ENCODE measurements around the gene LRWD1. TPM values are rescaled to one million over a fixed set of nuclear protein-coding genes. Genes with fewer than 3 reads are reported as not detected.

The LRWD1 gene
- total and polyA plus RNA-seq, 9 of the 15 experiments (the other 6 are each of a cell fraction or from before 2014, with no cell fraction given), result 0.61 to 66.0 (median 33.2) TPM

DNA sequence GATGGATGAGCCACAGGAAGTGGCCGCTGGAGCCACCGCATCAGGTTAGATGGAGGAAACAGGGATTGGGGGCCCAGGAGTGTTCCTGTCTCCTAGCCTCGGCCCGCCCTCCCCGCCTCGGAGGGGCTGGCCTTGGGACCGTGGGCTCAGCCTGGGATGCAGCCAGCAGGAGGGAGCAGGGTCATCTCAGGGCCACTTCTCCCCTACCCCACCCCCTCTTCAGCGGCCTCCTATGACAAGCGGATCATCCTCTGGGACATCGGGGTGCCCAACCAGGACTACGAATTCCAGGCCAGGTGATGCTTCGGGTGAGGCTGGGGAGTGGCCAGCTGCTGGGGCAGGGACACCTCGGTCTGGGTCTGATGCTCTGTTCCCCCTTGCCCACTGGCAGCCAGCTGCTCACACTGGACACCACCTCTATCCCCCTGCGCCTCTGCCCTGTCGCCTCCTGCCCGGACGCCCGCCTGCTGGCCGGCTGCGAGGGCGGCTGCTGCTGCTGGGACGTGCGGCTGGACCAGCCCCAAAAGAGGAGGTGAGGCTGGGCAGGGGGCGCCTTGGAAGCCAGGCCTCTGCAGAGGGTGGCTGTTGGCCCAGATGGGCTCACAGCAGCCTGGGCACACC lies 4.7 kb downstream of the LRWD1 start:
- no peaks in the 10 kb centered on the region for H3K27me3 ChIP-seq (ENCODE audit: control insufficient read depth in 2 of 2, insufficient read depth in 2 of 2, low read length in 2 of 2)
- peaks cover 3% of the 10 kb centered on the region; the same call in 1 of the 2 replicates for H4K20me1 ChIP-seq (replicated peaks; ENCODE audit: control insufficient read depth, insufficient read depth, low read length)
- POLR2A ChIA-PET, result no interaction called here
- H3K79me2 ChIP-seq (ENCODE audit: control insufficient read depth, insufficient read depth, low read length), result peaks cover 16% of the 10 kb centered on the region
- intact Hi-C loops (cut with micrococcal nuclease), result no loop called here
- no peaks in the 10 kb centered on the region for H3K9me3 ChIP-seq (replicated peaks; ENCODE audit: control insufficient read depth, insufficient read depth, low read depth, low read length)
- H3K4me2 ChIP-seq (ENCODE audit: insufficient read depth, low read length), result no peak overlapping the region
- ATAC-seq (no peak), FAIRE-seq (no peak), DNase-seq (ENCODE audit: extremely low read depth in 1 of 4, low spot score in 3 of 4) (no peak)
- WGBS (ENCODE audit: insufficient coverage, low coverage, missing lambda C conversion rate), result 92% methylated on average over 22 of the region's 24 CpGs
- no peak overlapping the region for H3K4me3 ChIP-seq
- CTCF ChIA-PET (ENCODE audit: low intra/inter-chr PET ratio), result no interaction called here
- H3K9me1 ChIP-seq (ENCODE audit: control insufficient read depth, insufficient read depth, low read length), result peaks cover 5% of the 10 kb centered on the region
- H3K4me1 ChIP-seq (replicated peaks in 1 of 2; ENCODE audit: control insufficient read depth in 2 of 2, insufficient read depth in 2 of 2, low read length in 2 of 2), result peaks cover 8 to 68% of the 10 kb centered on the region in 2 experiments; a peak in 3 of 5 replicates
- in situ Hi-C loops (cut with MboI), result loop anchor here (25.0 kb wide), 2 partner anchors 93 to 193 kb away; partner anchors contain the start of genes POLR2J2, POLR2J3, SPDYE2 and SPDYE2B
- BruUV-seq (replicated peaks), result no TSS peak
- peak overlapping the region in 1 of 2 experiments; percentile 62; a peak in 2 of 4 replicates for H3K9ac ChIP-seq (ENCODE audit: insufficient read depth in 1 of 2, low read depth in 2 of 2, low read length in 2 of 2)
- H2AFZ ChIP-seq (ENCODE audit: low read depth, low read length), result no peak overlapping the region
- H3K36me3 ChIP-seq (ENCODE audit: control insufficient read depth, insufficient read depth, low read length), result peaks cover 72% of the 10 kb centered on the region; the same call in 2 of the 3 replicates
- H3K27ac ChIP-seq (ENCODE audit: extremely low read depth, low read depth, low read length), result no peak overlapping the region
- no peak for TF ChIP-seq ZNF174 (CRISPR knock-in tag; IDR thresholded peaks at IDR 0.05)
- no peak for TF ChIP-seq ARID2 (IDR thresholded peaks at IDR 0.05)
- no peak for TF ChIP-seq ZNF232 (CRISPR knock-in tag; IDR thresholded peaks at IDR 0.05)
- no peak for TF ChIP-seq ZNF780A (CRISPR knock-in tag; IDR thresholded peaks at IDR 0.05)
- TF ChIP-seq, protein P1, sequence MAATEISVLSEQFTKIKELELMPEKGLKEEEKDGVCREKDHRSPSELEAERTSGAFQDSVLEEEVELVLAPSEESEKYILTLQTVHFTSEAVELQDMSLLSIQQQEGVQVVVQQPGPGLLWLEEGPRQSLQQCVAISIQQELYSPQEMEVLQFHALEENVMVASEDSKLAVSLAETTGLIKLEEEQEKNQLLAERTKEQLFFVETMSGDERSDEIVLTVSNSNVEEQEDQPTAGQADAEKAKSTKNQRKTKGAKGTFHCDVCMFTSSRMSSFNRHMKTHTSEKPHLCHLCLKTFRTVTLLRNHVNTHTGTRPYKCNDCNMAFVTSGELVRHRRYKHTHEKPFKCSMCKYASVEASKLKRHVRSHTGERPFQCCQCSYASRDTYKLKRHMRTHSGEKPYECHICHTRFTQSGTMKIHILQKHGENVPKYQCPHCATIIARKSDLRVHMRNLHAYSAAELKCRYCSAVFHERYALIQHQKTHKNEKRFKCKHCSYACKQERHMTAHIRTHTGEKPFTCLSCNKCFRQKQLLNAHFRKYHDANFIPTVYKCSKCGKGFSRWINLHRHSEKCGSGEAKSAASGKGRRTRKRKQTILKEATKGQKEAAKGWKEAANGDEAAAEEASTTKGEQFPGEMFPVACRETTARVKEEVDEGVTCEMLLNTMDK (IDR thresholded peaks at IDR 0.05; ENCODE audit: borderline replicate concordance, insufficient read depth, low read depth, low read length, poor library complexity, severe bottlenecking), result no peak
- TF ChIP-seq POLR2G (IDR thresholded peaks at IDR 0.05; ENCODE audit: low read depth, low read length), result peak; percentile 65
- no peak for TF ChIP-seq YY1 (IDR thresholded peaks at IDR 0.05; ENCODE audit: borderline replicate concordance in 1 of 3, control insufficient read depth in 1 of 3, extremely low read depth in 1 of 3, insufficient read depth in 3 of 3, insufficient read length in 1 of 3, insufficient replicate concordance in 2 of 3, low read depth in 1 of 3, low read length in 2 of 3)
- TF ChIP-seq, protein P2, sequence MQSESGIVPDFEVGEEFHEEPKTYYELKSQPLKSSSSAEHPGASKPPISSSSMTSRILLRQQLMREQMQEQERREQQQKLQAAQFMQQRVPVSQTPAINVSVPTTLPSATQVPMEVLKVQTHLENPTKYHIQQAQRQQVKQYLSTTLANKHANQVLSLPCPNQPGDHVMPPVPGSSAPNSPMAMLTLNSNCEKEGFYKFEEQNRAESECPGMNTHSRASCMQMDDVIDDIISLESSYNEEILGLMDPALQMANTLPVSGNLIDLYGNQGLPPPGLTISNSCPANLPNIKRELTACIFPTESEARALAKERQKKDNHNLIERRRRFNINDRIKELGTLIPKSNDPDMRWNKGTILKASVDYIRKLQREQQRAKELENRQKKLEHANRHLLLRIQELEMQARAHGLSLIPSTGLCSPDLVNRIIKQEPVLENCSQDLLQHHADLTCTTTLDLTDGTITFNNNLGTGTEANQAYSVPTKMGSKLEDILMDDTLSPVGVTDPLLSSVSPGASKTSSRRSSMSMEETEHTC (IDR thresholded peaks at IDR 0.05), result no peak
- TF ChIP-seq RB1 (IDR thresholded peaks at IDR 0.05; ENCODE audit: low read depth), result no peak
- TF ChIP-seq, protein P3, sequence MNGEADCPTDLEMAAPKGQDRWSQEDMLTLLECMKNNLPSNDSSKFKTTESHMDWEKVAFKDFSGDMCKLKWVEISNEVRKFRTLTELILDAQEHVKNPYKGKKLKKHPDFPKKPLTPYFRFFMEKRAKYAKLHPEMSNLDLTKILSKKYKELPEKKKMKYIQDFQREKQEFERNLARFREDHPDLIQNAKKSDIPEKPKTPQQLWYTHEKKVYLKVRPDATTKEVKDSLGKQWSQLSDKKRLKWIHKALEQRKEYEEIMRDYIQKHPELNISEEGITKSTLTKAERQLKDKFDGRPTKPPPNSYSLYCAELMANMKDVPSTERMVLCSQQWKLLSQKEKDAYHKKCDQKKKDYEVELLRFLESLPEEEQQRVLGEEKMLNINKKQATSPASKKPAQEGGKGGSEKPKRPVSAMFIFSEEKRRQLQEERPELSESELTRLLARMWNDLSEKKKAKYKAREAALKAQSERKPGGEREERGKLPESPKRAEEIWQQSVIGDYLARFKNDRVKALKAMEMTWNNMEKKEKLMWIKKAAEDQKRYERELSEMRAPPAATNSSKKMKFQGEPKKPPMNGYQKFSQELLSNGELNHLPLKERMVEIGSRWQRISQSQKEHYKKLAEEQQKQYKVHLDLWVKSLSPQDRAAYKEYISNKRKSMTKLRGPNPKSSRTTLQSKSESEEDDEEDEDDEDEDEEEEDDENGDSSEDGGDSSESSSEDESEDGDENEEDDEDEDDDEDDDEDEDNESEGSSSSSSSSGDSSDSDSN (IDR thresholded peaks at IDR 0.05; ENCODE audit: borderline replicate concordance in 1 of 2, low read depth in 2 of 2, low read length in 2 of 2), result no peak
- TF ChIP-seq U2AF1 (optimal IDR thresholded peaks at IDR 0.05; ENCODE audit: low read depth, low read length), result no peak
- TF ChIP-seq, protein P4, sequence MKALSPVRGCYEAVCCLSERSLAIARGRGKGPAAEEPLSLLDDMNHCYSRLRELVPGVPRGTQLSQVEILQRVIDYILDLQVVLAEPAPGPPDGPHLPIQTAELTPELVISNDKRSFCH (CRISPR knock-in tag; IDR thresholded peaks at IDR 0.05), result no peak
- TF ChIP-seq, protein P4 (tag; IDR thresholded peaks at IDR 0.05), result no peak
- TF ChIP-seq, protein P5, sequence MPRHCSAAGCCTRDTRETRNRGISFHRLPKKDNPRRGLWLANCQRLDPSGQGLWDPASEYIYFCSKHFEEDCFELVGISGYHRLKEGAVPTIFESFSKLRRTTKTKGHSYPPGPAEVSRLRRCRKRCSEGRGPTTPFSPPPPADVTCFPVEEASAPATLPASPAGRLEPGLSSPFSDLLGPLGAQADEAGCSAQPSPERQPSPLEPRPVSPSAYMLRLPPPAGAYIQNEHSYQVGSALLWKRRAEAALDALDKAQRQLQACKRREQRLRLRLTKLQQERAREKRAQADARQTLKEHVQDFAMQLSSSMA (CRISPR knock-in tag; IDR thresholded peaks at IDR 0.05), result no peak

All from K562 (cell line).